Neural cell (in vitro differentiated cells): ENCODE measurements around the gene SEZ6.

ENCODE experiments used
- CTCF ChIP-seq: fragments of 450-650 bp; IDR thresholded peaks from 2 replicates; pipeline ENCODE4 v1.5.1; 2014; ENCODE audit warnings: antibody characterized with exemption, mild to moderate bottlenecking, moderate library complexity; ENCODE audit not compliant: poor library complexity, severe bottlenecking
- EP300 ChIP-seq: fragments of 450-650 bp; conservative IDR thresholded peaks from 2 replicates; pipeline ENCODE4 v1.6.1; 2014; ENCODE audit warnings: antibody characterized with exemption, mild to moderate bottlenecking, moderate library complexity; ENCODE audit not compliant: poor library complexity, severe bottlenecking
- EZH2 ChIP-seq: fragments of 200-600, 300-800 bp; shearing (Covaris generic), sonication (generic); IDR thresholded peaks from 2 replicates; pipeline ENCODE4 v1.6.1; 2014; ENCODE audit warnings: antibody characterized with exemption, low read length, borderline replicate concordance, mild to moderate bottlenecking; ENCODE audit not compliant: insufficient read depth, poor library complexity, severe bottlenecking
- MXI1 ChIP-seq: fragments of 450-650 bp; conservative IDR thresholded peaks from 2 replicates; pipeline ENCODE4 v1.6.1; 2014; ENCODE audit warnings: antibody characterized with exemption, mild to moderate bottlenecking; ENCODE audit not compliant: poor library complexity, severe bottlenecking
- POLR2AphosphoS5 ChIP-seq: IDR thresholded peaks from 2 replicates; pipeline ENCODE4 v1.6.1; 2012
- RAD21 ChIP-seq: fragments of 450-650 bp; conservative IDR thresholded peaks from 2 replicates; pipeline ENCODE4 v1.6.1; 2014; ENCODE audit warnings: antibody characterized with exemption, mild to moderate bottlenecking, moderate library complexity
- REST ChIP-seq: IDR thresholded peaks from 2 replicates; pipeline ENCODE4 v1.6.1; 2012; ENCODE audit warnings: borderline replicate concordance
- SMC3 ChIP-seq: fragments of 450-650 bp; conservative IDR thresholded peaks from 2 replicates; pipeline ENCODE4 v1.6.1; 2014; ENCODE audit warnings: antibody characterized with exemption, mild to moderate bottlenecking, moderate library complexity; ENCODE audit not compliant: poor library complexity
- TAF1 ChIP-seq: IDR thresholded peaks from 2 replicates; pipeline ENCODE4 v1.6.1; 2012; ENCODE audit warnings: low read depth

DNA sequence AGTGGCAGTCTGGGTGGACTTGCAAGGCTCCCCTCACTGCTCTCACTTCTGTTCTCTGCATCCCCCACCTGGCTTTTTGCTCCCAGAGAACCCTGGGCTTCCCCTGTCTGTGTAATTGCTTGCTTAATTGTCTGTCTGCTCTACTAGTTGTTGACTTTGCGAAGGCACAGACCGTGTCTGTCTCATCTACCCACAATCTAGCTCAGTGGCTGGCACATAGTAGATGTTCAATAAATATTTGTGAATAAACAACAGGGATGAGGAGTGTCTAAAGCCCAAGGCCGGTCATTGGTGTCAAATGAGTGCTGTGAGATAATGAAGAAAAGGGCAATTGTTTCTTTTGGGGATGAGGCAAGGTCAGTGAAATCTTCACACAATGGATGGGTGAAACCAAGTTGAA, 2.8 kb upstream of the SEZ6 start:
- TF ChIP-seq CTCF, result no peak
- no peak for TF ChIP-seq TAF1
- TF ChIP-seq EP300, result no peak
- no peak for TF ChIP-seq RAD21
- no peak for TF ChIP-seq POLR2AphosphoS5
- no peak for TF ChIP-seq EZH2
- no peak for TF ChIP-seq MXI1
- TF ChIP-seq SMC3, result no peak
- TF ChIP-seq REST, result no peak
